ENCODE results near the gene KLHDC3.
"Not testable (repeated sequence)": the region's sequence is repeated elsewhere in the genome, so short reads cannot be mapped to it uniquely, and the experiment has no call there.

- TF ChIP-seq CTCF (conservative IDR thresholded peaks at IDR 0.05); EZH2 (IDR thresholded peaks at IDR 0.05; ENCODE audit: low read depth): not testable (repeated sequence)
Observed at GRCh38 chr6:43041475-43041874, 27.4 kb downstream of the KLHDC3 start.

Measured in PC-9 (cell line).